PC-9 (cell line): ENCODE data around the gene ROMO1.
A peak's percentile ranks its signal among the peaks of the same experiment; 100 is the strongest.

Experiments used
- CTCF ChIP-seq: fragments of 200-600 bp; sonication (generic); conservative IDR thresholded peaks from 2 replicates; pipeline ENCODE4 v1.6.1; 2017; ENCODE audit warnings: mixed run types, antibody characterized with exemption, mild to moderate bottlenecking, moderate library complexity
- EZH2 ChIP-seq: fragments of 200-600 bp; sonication (generic); IDR thresholded peaks from 2 replicates; pipeline ENCODE4 v1.8.0; 2017; ENCODE audit warnings: antibody characterized with exemption, low read depth

GRCh38 chr20:35742741-35743523 is 43.7 kb downstream of the ROMO1 start:
- TF ChIP-seq CTCF (0 out of 2 replicates have a peak, but pooled peaks have one; percentile 0), EZH2 (no peak)
